WI38 (cell line): ENCODE data around the gene NCOA1.

Experiments used
- H3K4me3 ChIP-seq: 2 replicates; pipeline ENCODE4 v1.5.1; 2011; ENCODE audit warnings: low read depth, mild to moderate bottlenecking, control low read depth, low read length
- TF ChIP-seq, protein P1 (sequence below): IDR thresholded peaks from 2 replicates; pipeline ENCODE4 v1.5.1; 2012; ENCODE audit warnings: low read depth, mild to moderate bottlenecking, control low read depth, low read length

NCOA1 gene

DNA sequence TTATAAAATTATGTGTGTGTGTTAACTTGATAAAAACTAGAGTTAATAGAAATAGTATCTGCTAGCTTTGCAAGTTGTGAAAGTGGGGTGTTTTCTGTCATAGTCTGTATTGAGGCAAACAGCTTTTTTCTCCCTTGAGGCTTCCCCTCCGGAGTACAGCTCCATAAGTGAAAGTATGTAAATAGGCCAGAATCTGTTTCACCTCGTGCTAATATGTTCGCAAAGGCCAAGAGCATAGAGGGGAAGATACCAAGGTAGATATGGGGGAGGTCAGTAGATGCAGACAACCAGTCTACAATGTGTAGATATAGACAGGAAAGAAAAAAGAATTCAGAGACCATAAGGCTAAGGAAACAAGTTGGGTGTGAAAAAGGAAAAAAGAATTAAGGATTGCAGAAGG, 229.3 kb downstream of the NCOA1 start:
- TF ChIP-seq, protein P1, sequence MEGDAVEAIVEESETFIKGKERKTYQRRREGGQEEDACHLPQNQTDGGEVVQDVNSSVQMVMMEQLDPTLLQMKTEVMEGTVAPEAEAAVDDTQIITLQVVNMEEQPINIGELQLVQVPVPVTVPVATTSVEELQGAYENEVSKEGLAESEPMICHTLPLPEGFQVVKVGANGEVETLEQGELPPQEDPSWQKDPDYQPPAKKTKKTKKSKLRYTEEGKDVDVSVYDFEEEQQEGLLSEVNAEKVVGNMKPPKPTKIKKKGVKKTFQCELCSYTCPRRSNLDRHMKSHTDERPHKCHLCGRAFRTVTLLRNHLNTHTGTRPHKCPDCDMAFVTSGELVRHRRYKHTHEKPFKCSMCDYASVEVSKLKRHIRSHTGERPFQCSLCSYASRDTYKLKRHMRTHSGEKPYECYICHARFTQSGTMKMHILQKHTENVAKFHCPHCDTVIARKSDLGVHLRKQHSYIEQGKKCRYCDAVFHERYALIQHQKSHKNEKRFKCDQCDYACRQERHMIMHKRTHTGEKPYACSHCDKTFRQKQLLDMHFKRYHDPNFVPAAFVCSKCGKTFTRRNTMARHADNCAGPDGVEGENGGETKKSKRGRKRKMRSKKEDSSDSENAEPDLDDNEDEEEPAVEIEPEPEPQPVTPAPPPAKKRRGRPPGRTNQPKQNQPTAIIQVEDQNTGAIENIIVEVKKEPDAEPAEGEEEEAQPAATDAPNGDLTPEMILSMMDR: no peak
- H3K4me3 ChIP-seq: no peak overlapping the region

DNA sequence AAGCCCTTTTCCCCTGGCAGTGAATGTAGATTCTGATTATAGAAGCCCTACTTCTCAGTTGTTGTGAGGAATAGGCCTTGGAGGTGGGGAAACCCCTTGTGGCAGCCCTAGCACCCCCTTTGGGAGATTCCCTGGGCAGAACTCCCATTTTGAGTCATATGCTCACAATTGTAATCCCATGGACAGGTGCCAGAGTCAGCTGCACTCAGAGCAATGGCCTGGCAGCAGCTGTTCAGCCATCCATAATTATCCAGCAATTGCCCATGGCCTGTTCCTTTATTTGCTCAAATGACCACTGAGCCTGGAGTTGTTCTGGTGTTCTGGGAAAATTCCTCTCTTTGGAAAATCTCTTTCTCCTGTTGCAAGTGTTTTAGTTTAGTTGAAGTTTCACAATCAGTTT, 230.4 kb downstream of the NCOA1 start:
- TF ChIP-seq, protein P1: no peak
- H3K4me3 ChIP-seq: no peak overlapping the region

DNA sequence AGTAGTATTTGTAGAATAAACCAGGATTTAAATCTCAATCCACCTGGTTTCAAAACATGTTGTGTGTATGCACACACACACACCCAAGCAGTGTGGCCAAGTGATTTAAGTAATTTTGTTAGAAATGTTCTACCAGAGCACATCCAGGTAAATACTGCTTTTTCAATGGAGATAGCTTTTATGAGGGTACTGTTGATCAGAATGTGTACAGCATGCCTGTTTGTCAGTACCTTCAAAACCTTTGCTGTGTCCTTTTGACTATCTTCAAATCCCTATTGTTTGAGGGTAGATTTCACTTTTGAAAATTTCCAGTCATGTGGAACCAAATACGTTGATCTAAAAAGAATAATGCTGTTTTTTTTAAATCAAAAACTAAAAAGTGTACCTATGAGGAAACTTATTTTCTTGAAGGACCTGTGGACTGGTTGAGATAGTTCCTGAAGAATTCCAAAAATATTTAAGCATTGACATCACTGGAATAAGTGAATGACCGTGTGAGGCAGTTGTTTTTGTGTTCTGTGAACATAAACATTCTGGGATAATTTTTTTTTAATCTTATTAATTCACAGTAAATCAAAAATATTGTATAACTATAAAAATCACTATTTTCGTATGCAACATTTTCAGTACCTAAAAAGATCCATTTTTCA, 231.2 kb downstream of the NCOA1 start:
- TF ChIP-seq, protein P1: no peak
- no peak overlapping the region for H3K4me3 ChIP-seq

DNA sequence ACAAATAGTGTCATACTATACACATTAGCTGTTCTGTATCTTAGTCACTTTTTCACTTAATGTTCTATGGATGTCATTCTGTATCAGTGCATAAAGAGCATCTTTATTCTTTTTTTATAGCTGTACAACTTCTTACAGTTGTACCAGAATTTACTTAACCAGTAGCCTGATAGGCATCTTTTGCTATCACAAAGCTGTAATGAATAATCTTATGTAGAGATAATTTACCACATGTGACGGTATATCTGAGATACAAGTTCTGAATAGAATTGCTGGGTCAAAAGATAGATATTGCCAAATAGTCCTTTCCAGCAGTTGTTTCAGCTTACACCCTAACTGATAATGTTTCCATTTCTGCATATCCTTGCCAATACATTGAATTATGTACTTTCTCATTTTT, 232.1 kb downstream of the NCOA1 start:
- TF ChIP-seq, protein P1: no peak
- H3K4me3 ChIP-seq: no peak overlapping the region

DNA sequence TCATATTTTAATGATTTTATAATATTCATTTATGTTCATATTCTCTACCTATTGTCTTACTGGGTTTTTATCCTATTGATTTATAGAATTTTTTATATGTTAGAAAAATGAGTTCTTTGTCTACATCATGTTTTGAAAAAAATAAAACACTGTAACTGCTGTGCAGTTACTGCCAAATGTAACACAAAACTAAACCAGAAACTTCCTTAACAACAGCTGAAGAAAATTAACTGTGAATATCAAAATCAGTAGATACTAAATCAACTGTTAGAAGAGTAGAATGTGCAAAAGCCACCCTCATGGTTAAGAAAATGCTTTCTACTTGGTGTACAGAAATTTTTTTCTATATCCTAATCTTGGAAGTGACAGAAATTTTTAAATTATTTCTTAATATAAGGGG, 232.6 kb downstream of the NCOA1 start:
- no peak overlapping the region for H3K4me3 ChIP-seq
- TF ChIP-seq, protein P1: no peak

DNA sequence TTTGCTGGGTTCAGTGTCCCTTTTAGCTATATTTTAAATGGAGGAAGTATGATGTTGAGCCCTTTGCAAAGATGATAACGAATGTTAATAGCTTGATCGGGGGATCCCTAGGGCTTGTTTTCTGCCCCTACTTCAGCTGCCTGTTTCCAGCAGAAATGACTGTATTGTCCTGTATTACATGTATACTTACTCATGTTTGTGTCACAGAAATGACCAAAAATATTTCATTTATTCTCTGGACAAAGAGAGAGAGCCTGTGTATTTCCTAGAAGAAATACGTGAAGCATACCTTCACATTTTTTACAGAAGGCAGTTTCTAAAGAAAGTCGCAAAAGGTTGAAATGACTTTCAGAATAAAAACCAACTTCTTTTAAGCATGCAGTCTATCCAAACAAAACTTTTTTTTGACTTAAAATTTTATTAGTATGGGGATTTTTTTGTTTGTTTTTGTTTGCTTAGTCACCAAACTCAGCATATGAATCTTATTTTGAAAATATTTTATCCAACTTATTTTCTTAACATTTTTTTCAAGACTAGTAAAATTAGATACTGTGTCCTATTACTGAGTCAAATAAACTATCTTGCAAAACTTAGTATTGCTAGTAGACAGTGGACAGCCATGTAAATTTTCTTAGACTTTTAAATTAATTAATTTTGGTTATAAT, 233.2 kb downstream of the NCOA1 start:
- H3K4me3 ChIP-seq: no peak overlapping the region
- TF ChIP-seq, protein P1: no peak

DNA sequence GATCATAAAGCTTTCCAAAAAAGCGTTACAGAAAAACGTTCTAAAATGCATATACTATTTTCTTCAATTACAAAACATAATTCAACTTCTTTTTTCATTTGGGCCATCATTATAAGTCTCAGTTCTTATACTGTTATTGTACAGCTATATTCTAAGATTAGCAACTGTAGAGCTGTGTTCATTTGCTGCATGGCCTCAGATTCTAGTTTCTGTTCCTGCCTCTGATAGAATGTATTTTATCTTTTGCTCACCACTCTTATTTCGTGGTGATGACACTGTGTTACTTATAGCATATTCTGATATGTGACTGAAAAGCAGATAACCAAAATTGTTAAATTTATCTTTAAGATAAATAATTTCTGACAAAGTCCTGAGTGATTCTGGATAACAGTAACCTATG, 234.9 kb downstream of the NCOA1 start:
- no peak overlapping the region for H3K4me3 ChIP-seq
- TF ChIP-seq, protein P1: no peak
